GM12878 (cell line): Measurements from ENCODE around the gene THTPA. TPM values are rescaled to one million over a fixed set of nuclear protein-coding genes. Genes with fewer than 3 reads are reported as not detected.

ENCODE experiments used
- ATAC-seq: fragments of 200-7000 bp; cut with Tn5 transposase; 3 replicates; pipeline ENCODE4 v1.9.1; 2020; ENCODE audit warnings: mild to moderate bottlenecking, moderate library complexity
- BruUV-seq: library from RNA; stranded (reverse); fragments of 400-500 nt; replicated peaks from 2 replicates; lab custom pipeline; 2021; lab: Mats Ljungman, UMichigan
- CTCF ChIA-PET: fragments of 300-600 bp; sonication (Branson Sonifier 250); formaldehyde crosslinking; extraction: SDS; loops from one replicate; lab custom pipeline; 2021; ENCODE audit warnings: inconsistent platforms; lab: Yijun Ruan, JAX
- POLR2A ChIA-PET: fragments of 350-600 bp; formaldehyde crosslinking; extraction: SDS; loops from one replicate; lab custom pipeline; 2021; ENCODE audit warnings: inconsistent platforms; lab: Charles Lee
- RAD21 ChIA-PET: fragments of 300-600 bp; sonication (Branson Sonifier 250); formaldehyde crosslinking; loops from one replicate; lab custom pipeline; 2023; ENCODE audit warnings: antibody characterized with exemption; ENCODE audit not compliant: unreplicated experiment; lab: Charles Lee
- SMC1A ChIA-PET: fragments of 300-600 bp; sonication (Branson Sonifier 250); formaldehyde crosslinking; loops from one replicate; lab custom pipeline; 2023; ENCODE audit not compliant: unreplicated experiment, uncharacterized antibody; lab: Charles Lee
- DNase-seq: peaks from one replicate; pipeline ENCODE4 v3.0.0-alpha.2; 2011; ENCODE audit warnings: low read depth, low spot score
- FAIRE-seq: peaks from 3 replicates; lab custom pipeline; 2011; peaks lifted over from hg19 to GRCh38; lab: Jason Lieb, UNC
- H2AFZ ChIP-seq: 2 replicates; pipeline ENCODE4 v1.6.0; 2011; ENCODE audit warnings: low read depth, low read length, control low read depth; ENCODE audit not compliant: control insufficient read depth
- H3K27ac ChIP-seq: 2 replicates; pipeline ENCODE4 v1.5.1; 2011; ENCODE audit warnings: control low read depth; ENCODE audit not compliant: control insufficient read depth, insufficient read depth
- H3K27me3 ChIP-seq, 2 experiments: replicated peaks in 1 of 2; 2 replicates each; pipeline versions ENCODE4 v1.6.0 to v1.6.1; 2011; ENCODE audit warnings: low read length in 1 of 2; ENCODE audit not compliant: control insufficient read depth in 2 of 2, insufficient read depth in 2 of 2
- H3K36me3 ChIP-seq, 2 experiments: 2 replicates each; pipeline ENCODE4 v1.5.1; 2011; ENCODE audit warnings: low read length in 1 of 2; ENCODE audit not compliant: control insufficient read depth in 2 of 2, insufficient read depth in 2 of 2
- H3K4me1 ChIP-seq: 2 replicates; pipeline ENCODE4 v1.6.1; 2011; ENCODE audit warnings: mild to moderate bottlenecking, low read length, moderate library complexity, mixed read lengths; ENCODE audit not compliant: control insufficient read depth, insufficient read depth
- H3K4me2 ChIP-seq: 2 replicates; pipeline ENCODE4 v1.6.0; 2011; ENCODE audit warnings: control low read depth; ENCODE audit not compliant: control insufficient read depth, insufficient read depth
- H3K4me3 ChIP-seq: fragments of 200-600 bp; sonication (generic); 2 replicates; pipeline ENCODE4 v1.5.1; 2016
- H3K79me2 ChIP-seq: 2 replicates; pipeline ENCODE4 v1.6.0; 2011; ENCODE audit warnings: low read length; ENCODE audit not compliant: control insufficient read depth, insufficient read depth
- H3K9ac ChIP-seq: 2 replicates; pipeline ENCODE4 v1.8.0; 2011; ENCODE audit warnings: low read length, control low read depth, mixed read lengths; ENCODE audit not compliant: control insufficient read depth, insufficient read depth
- H3K9me3 ChIP-seq: replicated peaks from 3 replicates; pipeline ENCODE4 v1.5.1; 2011; ENCODE audit warnings: mild to moderate bottlenecking, low read length; ENCODE audit not compliant: control insufficient read depth, insufficient read depth
- H4K20me1 ChIP-seq: 2 replicates; pipeline ENCODE4 v1.6.0; 2011; ENCODE audit not compliant: control insufficient read depth, insufficient read depth
- CHD4 ChIP-seq: fragments of 200-600 bp; sonication (generic); IDR thresholded peaks from 2 replicates; pipeline ENCODE4 v1.6.1; 2016; ENCODE audit warnings: mild to moderate bottlenecking
- CTCF ChIP-seq, 3 experiments: IDR thresholded peaks in 2 of 3; conservative IDR thresholded peaks in 1 of 3; 2 replicates each; pipeline ENCODE4 v1.5.1; 2011; ENCODE audit warnings: low read depth in 3 of 3, low read length in 3 of 3, mild to moderate bottlenecking in 3 of 3, control low read depth in 2 of 3, moderate library complexity in 2 of 3, inconsistent platforms in 1 of 3, mixed read lengths in 1 of 3; ENCODE audit not compliant: control insufficient read depth in 2 of 3, insufficient read depth in 1 of 3; ENCODE audit errors: extremely low read depth in 1 of 3
- JUND ChIP-seq: IDR thresholded peaks from 2 replicates; pipeline ENCODE4 v1.6.1; 2012; ENCODE audit warnings: low read depth, mild to moderate bottlenecking, low read length, improper control_type of control experiment, moderate library complexity
- MEF2B ChIP-seq: fragments of 450-650 bp; IDR thresholded peaks from 2 replicates; pipeline ENCODE4 v1.6.1; 2018; ENCODE audit warnings: mild to moderate bottlenecking, moderate library complexity; ENCODE audit not compliant: partially characterized antibody, poor library complexity, severe bottlenecking
- MTA2 ChIP-seq: fragments of 450-650 bp; IDR thresholded peaks from 2 replicates; pipeline ENCODE4 v1.6.1; 2016; ENCODE audit warnings: low read depth, mild to moderate bottlenecking, moderate library complexity
- PKNOX1 ChIP-seq: fragments of 450-650 bp; IDR thresholded peaks from 2 replicates; pipeline ENCODE4 v1.6.1; 2016; ENCODE audit warnings: mild to moderate bottlenecking
- RAD21 ChIP-seq: IDR thresholded peaks from 2 replicates; pipeline ENCODE4 v1.6.1; 2011; ENCODE audit warnings: mild to moderate bottlenecking, low read depth, low read length, moderate library complexity; ENCODE audit not compliant: insufficient read depth
- RB1 ChIP-seq: fragments of 450-650 bp; formaldehyde crosslinking; IDR thresholded peaks from 2 replicates; pipeline ENCODE4 v1.6.1; 2017; ENCODE audit warnings: mild to moderate bottlenecking, borderline replicate concordance
- RBBP5 ChIP-seq: fragments of 200-600 bp; sonication (generic); conservative IDR thresholded peaks from 2 replicates; pipeline ENCODE4 v1.6.1; 2016
- SIX5 ChIP-seq: IDR thresholded peaks from 2 replicates; pipeline ENCODE4 v1.6.1; 2011; ENCODE audit warnings: mild to moderate bottlenecking, low read depth, low read length, moderate library complexity; ENCODE audit not compliant: severe bottlenecking
- SKIL ChIP-seq: fragments of 450-650 bp; IDR thresholded peaks from 2 replicates; pipeline ENCODE4 v1.6.1; 2017; ENCODE audit warnings: mild to moderate bottlenecking, low read depth, inconsistent platforms; ENCODE audit not compliant: poor library complexity, severe bottlenecking
- SMARCA5 ChIP-seq: fragments of 450-650 bp; IDR thresholded peaks from 2 replicates; pipeline ENCODE4 v1.6.1; 2017; ENCODE audit warnings: mild to moderate bottlenecking
- SMC3 ChIP-seq: IDR thresholded peaks from 2 replicates; pipeline ENCODE4 v1.6.1; 2011; ENCODE audit warnings: low read length, improper control_type of control experiment, borderline replicate concordance
- SRF ChIP-seq, 2 experiments: IDR thresholded peaks; 2 replicates each; pipeline ENCODE4 v1.6.1; 2011; ENCODE audit warnings: low read depth in 2 of 2, low read length in 2 of 2, mild to moderate bottlenecking in 1 of 2, moderate library complexity in 1 of 2
- TCF12 ChIP-seq: IDR thresholded peaks from 2 replicates; pipeline ENCODE4 v1.6.1; 2011; ENCODE audit warnings: low read depth, mild to moderate bottlenecking, low read length
- YY1 ChIP-seq: IDR thresholded peaks from 2 replicates; pipeline ENCODE4 v1.6.1; 2011; ENCODE audit warnings: low read depth, mild to moderate bottlenecking, low read length
- ZNF207 ChIP-seq: fragments of 450-650 bp; IDR thresholded peaks from 2 replicates; pipeline ENCODE4 v1.6.1; 2014; ENCODE audit warnings: antibody characterized with exemption, mild to moderate bottlenecking, borderline replicate concordance
- WGBS: methylation state at CpG from one replicate; pipeline ENCODE4 v1.1.6; 2016; ENCODE audit warnings: low lambda C conversion rate; ENCODE audit not compliant: insufficient replicate concordance, insufficient coverage; ENCODE audit errors: missing lambda C conversion rate; 5-methylcytosine and 5-hydroxymethylcytosine counted together
- in situ Hi-C: fragments of 300-500 bp; cut with MboI; formaldehyde crosslinking; loops from 9 replicates; pipeline ENCODE4 v1.14.3; 2018; ENCODE audit warnings: mixed read lengths
- intact Hi-C: fragments of 100-400 bp; cut with micrococcal nuclease; formaldehyde crosslinking; loops from one replicate; pipeline ENCODE4 v1.14.2; 2022; ENCODE audit not compliant: unreplicated experiment
- polyA plus RNA-seq, 11 experiments: library from polyadenylated mRNA; depleted of rRNA in 4 of 11; unstranded in 6 of 11; stranded (reverse) in 5 of 11; fragments of >200 nt; fragmentation: Nextera tagmentation in 4 of 11; fragmentation: Illumina TruSeq in 1 of 11; extraction: Ambion mirVana in 4 of 11; extraction: Trizol in 1 of 11; gene quantifications; 1 replicate in 1 of 11; 2 replicates in 10 of 11; pipeline versions ENCODE4 v1.2.1 to v1.2.3, GENCODE V29; 2011 to 2016; ENCODE audit warnings: inconsistent platforms in 2 of 11, missing spikeins in 2 of 11, low read depth in 1 of 11
- total RNA-seq, 4 experiments: library from RNA; depleted of rRNA in 3 of 4; stranded (reverse); fragments of >200 nt in 3 of 4; fragmentation: Illumina TruSeq in 1 of 4; extraction: Trizol in 1 of 4; gene quantifications; 2 replicates each; pipeline versions ENCODE4 v1.2.1 to v1.2.3, GENCODE V29; 2013 to 2021

Gene THTPA
- total and polyA plus RNA-seq, 10 of the 15 experiments (the other 5 are each of a cell fraction or from before 2014, with no cell fraction given): 3.1 to 24.9 (median 12.8) TPM

- SMC1A ChIA-PET: interaction anchor here (1.0 to 9.7 kb wide), 7 partner anchors 9 to 294 kb away, joined by 3 to 124 read pairs (median 5); partner anchors contain the start of gene PABPN1
- WGBS: 70% methylated on average over 21 of the region's 21 CpGs
- intact Hi-C loops (loop anchor here (5.0 kb wide), 1 partner anchor 237 kb away; the partner anchor contains the start of gene PABPN1), in situ Hi-C loops (loop anchor here (5.0 kb wide), 2 partner anchors 82 to 237 kb away; partner anchors contain the start of gene PABPN1)
- POLR2A ChIA-PET: interaction anchor here (1.3 to 3.8 kb wide), 3 partner anchors 8 to 81 kb away, joined by 4 to 14 read pairs (median 4); partner anchors contain the start of gene AP1G2
- Histone ChIP-seq H3K4me1 (peaks cover 3% of the 10 kb centered on the region), H3K9me3 (no peaks in the 10 kb centered on the region), H4K20me1 (no peaks in the 10 kb centered on the region), H2AFZ (no peak overlapping the region), H3K36me3 (peaks cover 11 to 20% of the 10 kb centered on the region in 2 experiments; a peak in 3 of 4 replicates), H3K79me2 (peaks cover 26% of the 10 kb centered on the region), H3K27me3 (no peaks in the 10 kb centered on the region), H3K4me2 (peak overlapping the region; percentile 14; the same call in 1 of the 2 replicates), H3K27ac (no peak overlapping the region), H3K9ac (no peak overlapping the region), H3K4me3 (no peak overlapping the region)
- RAD21 ChIA-PET: interaction anchor here (0.5 to 3.3 kb wide), 9 partner anchors 10 to 439 kb away, joined by 3 to 39 read pairs (median 3); no protein-coding TSS in a partner anchor
- CTCF ChIA-PET: interaction anchor here (0.5 to 13.1 kb wide), 33 partner anchors 9 to 582 kb away, joined by 3 to 436 read pairs (median 4); partner anchors contain the start of genes AP1G2, EMC9, NGDN and PABPN1
- no peak for FAIRE-seq
- no peak for DNase-seq
- ATAC-seq: no peak
- BruUV-seq: no TSS peak
- TF ChIP-seq RBBP5 (no peak), SKIL (no peak), TCF12 (no peak), CHD4 (no peak), YY1 (peak; percentile 55), SIX5 (no peak), SRF (IDR thresholded peaks at IDR 0.05; ENCODE audit: low read depth in 2 of 2, low read length in 2 of 2) (0 out of 4 replicates have a peak, but pooled peaks of 1 of the 2 experiments have one; percentile 64), MEF2B (peak; percentile 76), ZNF207 (no peak), SMC3 (peak; percentile 77), JUND (no peak), MTA2 (no peak), RB1 (peak; percentile 52; the same call in 1 of the 2 replicates), RAD21 (peak; percentile 82), PKNOX1 (no peak), CTCF (IDR thresholded peaks at IDR 0.05 in 2 of 3, conservative IDR thresholded peaks at IDR 0.05 in 1 of 3; ENCODE audit: control insufficient read depth in 2 of 3, extremely low read depth in 1 of 3, insufficient read depth in 1 of 3, low read depth in 3 of 3, low read length in 3 of 3) (peak; percentile 83 to 96 (median 90)), SMARCA5 (peak; percentile 42; the same call in 1 of the 2 replicates)
These were observed 3.2 kb downstream of the THTPA start for GRCh38 chr14:23559010-23559925.
